Activated CD8-positive, alpha-beta memory T cell treated with anti-CD3 and anti-CD28 coated beads for 1 hour (primary cell): ENCODE data around the gene ASTL.
"Not testable (repeated sequence)": the region's sequence is repeated elsewhere in the genome, so short reads cannot be mapped to it uniquely, and the experiment has no call there.

ENCODE experiments used
- DNase-seq, 2 donors: peaks; one replicate each; pipeline ENCODE4 v3.0.0-alpha.2; 2020; ENCODE audit warnings: low read depth in 1 of 2; ENCODE audit errors: extremely low read depth in 1 of 2

Gene ASTL

DNA sequence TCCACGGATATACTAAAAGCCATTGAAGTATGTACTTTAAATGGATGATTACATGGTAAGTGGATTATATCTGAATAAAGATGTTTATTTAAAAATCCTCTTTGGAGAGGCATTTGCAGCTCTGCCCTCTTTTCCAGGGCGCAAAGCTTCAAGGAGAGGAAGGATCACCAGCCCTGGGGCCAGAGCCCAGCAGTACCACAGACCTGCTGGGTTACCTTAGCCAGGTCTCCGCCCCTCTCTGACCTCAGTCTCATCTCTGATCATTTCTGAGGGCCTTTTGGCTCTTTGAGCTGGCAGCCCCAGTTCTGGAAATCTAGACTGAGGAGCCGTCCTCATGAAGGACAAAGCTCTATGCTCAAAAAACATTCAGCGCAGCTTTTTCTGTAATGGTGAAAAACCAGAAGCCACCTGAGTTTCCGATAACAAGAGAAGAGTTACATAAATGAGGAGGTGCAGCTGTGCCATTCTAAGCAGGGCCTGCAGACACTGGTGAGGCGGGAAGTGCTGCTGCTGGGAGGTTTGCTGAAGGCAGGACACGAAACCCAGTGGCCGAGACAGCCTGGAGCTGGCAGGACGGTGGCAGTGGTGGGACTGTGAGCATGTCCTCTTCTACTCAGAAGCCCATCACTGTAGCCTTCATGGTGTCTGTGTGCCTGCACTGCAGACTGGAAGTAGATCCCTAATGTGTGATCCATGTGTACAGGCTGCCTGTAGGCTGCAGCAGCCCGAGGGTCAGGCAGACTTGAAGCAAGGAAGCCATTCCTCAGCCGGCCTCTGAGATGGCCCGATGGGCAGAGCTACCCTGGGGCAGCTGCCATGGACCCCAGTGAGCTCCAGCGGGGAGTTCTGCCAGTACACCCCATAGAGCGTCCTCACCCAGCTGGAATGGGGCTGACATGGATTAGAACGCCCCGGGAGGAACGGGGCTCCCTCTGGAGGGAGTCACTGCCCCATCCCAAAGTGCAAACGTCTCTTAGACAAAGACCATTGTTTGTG is 49.7 kb downstream of the ASTL start:
- no peak for DNase-seq

DNA sequence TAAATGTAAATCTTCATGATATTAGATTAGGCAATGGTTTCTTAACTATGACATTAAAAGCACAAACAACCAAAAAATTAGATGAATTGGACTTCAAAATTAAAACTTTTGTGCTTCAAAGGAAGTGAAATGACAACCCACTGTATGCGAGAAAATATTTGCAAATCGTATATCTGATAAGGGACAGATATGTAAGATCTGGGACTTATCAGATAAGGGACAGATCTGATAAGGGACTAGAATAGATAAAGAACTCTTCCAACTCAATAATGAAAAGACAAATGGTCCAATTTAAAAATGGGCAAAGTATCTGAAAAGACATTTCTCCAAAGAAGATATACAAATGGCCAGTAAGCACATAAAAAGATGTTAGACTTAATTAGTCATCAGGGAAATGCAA is 51.2 kb downstream of the ASTL start:
- DNase-seq, result no peak

DNA sequence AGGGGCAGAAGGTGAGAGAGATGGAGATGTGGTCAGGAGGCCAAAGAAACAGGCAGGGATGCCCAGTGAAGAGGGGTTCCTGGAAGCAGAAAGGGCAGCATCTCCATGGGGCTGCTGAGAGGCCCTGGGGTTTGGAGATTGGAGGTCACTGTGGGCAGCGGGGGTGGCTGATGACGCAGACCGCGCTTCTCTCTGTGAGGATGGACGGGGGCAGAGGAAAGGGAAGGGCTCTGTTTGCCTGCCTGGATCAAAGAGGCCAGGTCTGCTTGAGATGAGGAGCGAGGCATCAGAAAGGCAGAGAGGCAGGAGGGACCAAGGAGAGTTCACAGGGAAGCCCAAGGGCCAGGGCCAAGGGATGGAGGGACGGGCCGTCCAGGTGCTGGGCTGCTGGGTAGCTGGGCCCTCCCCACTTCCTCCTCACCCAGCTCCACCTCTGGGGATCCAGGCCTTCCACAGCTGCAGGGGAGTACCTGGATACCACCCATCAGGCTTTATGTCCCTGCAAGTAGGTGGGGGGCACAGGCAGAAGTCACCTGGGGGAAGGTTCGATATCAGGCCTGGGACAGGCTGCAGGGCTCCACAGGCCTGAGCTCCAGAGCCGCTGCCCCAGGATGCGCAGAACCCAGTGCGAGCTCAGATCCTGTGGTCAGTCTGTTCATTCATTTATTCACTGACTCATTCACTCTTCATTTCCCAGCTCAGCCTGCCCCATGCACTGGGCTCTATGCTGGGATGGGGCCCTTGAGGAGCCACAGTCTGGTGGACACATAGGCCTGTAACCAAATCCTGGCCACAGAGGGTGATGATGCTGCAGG is 52.6 kb downstream of the ASTL start:
- no peak for DNase-seq

DNA sequence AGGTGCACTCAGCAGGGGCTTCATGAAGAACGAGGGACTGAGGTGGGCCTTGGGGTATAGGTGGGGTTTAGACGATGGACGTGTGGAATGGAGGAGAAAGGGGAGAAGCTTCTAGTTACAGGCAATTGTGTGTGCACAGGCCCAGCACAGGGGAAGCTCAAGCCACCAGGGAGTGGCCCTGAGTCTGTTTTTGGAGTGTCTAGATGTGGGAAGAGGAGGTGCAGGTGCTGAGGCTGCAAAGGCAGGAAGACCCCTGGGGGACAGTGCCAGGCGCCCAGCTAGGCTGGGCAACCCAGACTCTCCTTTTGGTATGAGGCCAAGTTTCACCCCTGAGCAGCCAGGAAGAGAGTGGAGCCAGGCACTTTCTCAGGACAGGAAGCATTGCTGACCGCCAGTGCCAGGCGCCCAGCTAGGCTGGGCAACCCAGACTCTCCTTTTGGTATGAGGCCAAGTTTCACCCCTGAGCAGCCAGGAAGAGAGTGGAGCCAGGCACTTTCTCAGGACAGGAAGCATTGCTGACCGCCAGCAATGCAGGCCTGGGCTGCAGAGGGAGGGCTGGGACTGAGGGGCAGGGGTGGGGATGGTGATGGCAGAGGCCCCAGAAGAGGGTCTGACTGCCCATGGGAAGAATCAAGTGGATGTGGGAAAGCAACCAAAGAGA is 53.3 kb downstream of the ASTL start:
- DNase-seq, result not testable (repeated sequence)

DNA sequence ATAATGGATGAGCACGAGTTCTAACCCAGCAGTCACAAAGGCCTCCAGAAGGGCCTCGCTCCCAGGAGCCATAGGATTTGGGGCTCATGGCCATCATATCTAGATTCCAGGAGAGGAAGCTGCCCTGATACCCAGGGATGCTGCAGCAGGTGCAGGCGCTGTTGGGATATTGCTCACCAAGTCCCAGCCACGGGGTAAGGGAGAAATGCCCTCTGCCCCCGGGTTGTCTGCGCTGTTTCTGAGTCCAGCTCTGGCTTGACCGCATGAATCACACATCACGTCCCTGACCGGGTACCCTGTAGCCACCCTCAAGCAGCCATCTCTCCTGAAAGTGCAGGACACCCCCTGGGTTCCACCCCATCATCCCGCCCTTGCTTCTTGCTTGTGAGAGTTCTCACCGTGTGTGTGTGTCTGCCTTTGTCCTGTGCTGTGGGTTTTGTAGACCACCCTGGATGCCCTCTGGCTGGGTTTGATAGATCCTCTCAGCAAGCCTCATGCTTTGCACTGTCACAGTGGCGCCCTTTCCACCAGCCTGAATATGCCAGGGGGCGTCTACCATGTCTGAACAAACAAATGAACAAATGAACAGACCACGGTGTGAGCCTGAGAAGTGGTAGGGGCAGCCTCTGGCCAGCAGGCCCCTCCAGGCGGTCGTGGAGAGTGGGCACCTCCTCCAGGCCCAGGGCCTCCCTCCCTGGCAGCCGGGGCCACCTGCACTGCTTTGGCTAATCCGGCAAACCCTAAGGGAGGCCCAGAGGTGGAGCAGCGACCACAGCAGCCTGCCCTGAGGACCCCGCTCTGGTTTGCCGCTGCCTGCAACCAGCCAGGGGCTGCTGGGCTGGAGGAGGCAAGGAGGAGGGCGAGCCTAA is 54.1 kb downstream of the ASTL start:
- DNase-seq, result no peak

DNA sequence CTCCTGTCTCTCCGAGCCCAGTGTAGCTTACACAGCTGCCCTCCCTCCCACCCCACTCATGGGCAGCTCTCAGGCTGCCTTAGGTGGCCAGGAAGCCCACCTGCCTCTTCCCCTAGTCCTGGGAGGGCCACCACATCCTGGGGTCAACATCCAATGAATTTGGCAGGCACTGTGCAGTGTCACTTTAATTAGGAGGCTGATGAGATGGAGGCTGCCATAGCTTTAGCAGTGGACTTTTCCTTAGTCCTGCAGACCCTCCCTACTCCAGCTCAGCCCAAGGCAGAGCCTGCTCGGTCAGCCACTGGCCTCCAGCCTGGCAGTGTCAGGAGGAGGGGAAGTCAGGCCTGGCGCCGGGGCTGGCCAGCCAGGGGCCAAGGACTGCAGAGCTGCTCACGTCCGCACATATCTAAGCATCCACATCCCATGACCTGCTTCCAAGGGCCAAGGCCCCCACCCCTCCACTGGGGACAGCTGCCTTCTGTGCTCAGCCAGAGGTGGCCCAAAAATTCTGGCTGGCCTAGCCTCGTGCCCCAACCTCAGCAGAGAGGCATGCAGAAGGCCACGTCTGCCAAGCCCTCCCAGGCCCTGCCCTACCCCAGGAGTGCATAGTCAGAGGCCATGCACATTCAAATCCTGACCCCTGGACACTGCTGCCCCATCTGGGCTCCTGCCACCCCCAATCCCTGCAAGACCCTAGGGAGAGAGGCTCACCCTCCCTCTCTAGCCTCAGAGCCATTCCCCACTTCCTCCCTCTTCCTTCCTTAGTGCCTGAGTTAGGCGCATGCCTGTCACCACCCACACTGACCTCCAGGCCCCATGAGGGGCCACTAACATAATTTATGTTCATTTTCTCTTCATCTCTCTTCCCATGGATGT is 55.0 kb downstream of the ASTL start:
- DNase-seq, result no peak

DNA sequence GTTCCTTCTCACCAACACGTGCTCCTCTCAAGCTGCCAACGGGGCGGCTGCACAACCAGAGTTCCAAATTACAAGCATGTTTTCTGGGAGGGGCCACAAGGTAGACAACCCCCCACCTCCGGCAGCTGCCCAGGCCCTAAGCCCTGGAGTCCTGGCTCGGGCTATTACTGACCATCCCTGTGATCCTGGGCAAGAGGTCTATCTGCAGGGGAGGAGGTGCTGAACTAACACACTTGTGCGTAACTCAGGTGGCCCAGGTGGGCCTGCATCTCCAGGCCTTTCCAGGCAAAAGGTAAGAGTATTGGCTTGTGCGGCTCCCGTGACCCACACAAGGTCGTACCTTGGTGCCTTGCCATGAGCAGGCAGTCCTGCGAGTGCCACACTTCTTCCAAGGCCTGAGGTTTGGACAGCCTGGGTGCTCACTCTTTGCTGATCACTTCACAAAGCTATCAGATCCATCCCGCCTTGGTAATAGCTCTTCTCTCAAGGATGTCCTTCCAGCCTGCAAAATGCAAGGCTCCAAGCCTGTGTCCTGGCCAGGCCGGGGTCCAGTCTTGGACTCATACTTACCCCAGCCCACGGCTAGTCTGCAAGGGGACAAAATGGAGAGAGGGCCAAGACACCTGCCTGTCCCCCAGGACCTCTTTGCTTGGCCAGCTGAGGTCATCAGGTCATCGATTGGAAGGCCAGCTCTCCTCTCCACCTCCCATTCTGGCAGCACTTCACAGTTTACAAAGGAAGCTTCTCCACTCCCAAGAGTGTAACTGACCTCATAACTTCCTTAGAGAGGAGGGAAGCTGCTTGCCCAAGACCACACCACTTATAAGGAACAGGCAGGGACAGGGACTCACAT is 55.9 kb downstream of the ASTL start:
- no peak for DNase-seq

GRCh38 chr2:96081042-96081441 is 57.3 kb downstream of the ASTL start:
- no peak for DNase-seq

DNA sequence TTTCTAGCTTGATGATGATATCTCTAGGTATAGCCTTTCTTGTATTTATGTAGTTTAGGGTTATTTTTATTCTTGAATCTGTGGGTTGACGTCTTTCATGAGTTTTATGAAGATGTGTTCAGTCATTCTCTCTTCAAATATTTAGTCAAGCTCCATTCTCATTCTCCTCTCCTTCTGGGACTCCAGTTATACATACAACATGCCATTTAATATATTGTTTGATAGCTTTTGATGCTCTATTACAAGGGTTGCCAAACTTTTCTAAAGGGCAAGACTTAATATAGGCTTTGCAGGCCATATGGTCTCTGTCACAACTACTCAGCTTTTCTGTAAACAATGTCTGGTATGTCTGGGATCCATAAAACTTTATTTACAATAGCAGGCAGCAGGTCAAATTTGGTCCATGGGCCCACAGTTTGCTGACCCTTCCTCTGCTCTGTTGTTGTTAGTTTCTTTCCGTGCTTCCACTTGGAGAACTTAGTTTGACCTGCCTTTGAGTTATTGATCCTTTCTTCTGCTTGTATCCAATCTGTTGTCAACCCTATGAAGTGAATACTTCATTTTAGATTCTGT is 63.0 kb downstream of the ASTL start:
- no peak for DNase-seq

DNA sequence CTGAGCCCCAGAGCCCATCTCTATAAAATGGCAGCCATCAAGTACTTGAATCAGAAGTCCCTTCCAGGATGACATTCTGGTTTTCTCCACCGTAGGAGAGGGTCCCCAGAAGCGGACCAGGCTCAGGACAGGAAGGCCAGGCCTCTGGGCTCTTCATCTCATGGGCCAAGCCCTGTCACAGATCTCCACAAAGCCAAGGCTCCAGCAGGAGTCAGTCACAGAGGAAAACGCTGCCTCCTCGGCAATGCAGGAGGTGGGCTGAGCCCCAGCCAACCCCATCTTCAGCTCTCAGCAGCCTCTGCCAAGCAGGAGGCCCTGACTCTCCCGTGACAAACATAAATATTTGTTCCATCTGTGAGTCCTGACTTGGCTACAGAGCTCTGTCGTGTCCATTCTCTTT is 64.1 kb downstream of the ASTL start:
- DNase-seq, result no peak

- no peak for DNase-seq
Observed at GRCh38 chr2:96073170-96073775, 65.0 kb downstream of the ASTL start.
